Epithelial cell of proximal tubule (primary cell): ENCODE data around the gene CANX. TPM values are rescaled to one million over a fixed set of nuclear protein-coding genes. Genes with fewer than 3 reads are reported as not detected.

ENCODE experiments used
- DNase-seq: peaks from one replicate; pipeline ENCODE4 v3.0.0-alpha.2; 2011; ENCODE audit warnings: low read depth
- H3K4me3 ChIP-seq: 2 replicates; pipeline ENCODE4 v1.5.1; 2011; ENCODE audit warnings: low read depth, mild to moderate bottlenecking, low read length
- total RNA-seq: library from RNA; depleted of rRNA; stranded (reverse); fragments of >200 nt; gene quantifications from 2 replicates; pipeline ENCODE4 v1.2.3, GENCODE V29; 2015
- TF ChIP-seq, protein P1 (sequence below): conservative IDR thresholded peaks from 2 replicates; pipeline ENCODE4 v1.5.1; 2012; ENCODE audit warnings: low read depth, mild to moderate bottlenecking, low read length

CANX gene
- total RNA-seq, 1 donor from 2014 or later = 467 TPM

- H3K4me3 ChIP-seq = no peak overlapping the region
- TF ChIP-seq, protein P1, sequence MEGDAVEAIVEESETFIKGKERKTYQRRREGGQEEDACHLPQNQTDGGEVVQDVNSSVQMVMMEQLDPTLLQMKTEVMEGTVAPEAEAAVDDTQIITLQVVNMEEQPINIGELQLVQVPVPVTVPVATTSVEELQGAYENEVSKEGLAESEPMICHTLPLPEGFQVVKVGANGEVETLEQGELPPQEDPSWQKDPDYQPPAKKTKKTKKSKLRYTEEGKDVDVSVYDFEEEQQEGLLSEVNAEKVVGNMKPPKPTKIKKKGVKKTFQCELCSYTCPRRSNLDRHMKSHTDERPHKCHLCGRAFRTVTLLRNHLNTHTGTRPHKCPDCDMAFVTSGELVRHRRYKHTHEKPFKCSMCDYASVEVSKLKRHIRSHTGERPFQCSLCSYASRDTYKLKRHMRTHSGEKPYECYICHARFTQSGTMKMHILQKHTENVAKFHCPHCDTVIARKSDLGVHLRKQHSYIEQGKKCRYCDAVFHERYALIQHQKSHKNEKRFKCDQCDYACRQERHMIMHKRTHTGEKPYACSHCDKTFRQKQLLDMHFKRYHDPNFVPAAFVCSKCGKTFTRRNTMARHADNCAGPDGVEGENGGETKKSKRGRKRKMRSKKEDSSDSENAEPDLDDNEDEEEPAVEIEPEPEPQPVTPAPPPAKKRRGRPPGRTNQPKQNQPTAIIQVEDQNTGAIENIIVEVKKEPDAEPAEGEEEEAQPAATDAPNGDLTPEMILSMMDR = no peak
- no peak for DNase-seq
Observed at GRCh38 chr5:179780362-179780761, 81.6 kb downstream of the CANX start.

Other genes starting within 250 kb of the CANX start
- gene RUFY1, start 148.4 kb upstream of the CANX start, total RNA-seq = 25.1 and 31.5 TPM in 2 replicates
- gene HNRNPH1, start 75.3 kb upstream of the CANX start, total RNA-seq = 405 and 511 TPM in 2 replicates
- not detected in 2 replicates for gene CBY3, start 17.9 kb upstream of the CANX start, total RNA-seq
- gene MAML1, start 33.9 kb downstream of the CANX start, total RNA-seq = 11.8 and 24.3 TPM in 2 replicates
- 0.94 and 9.1 TPM in 2 replicates for gene LTC4S, start 95.0 kb downstream of the CANX start, total RNA-seq
- gene MGAT4B, start 107.9 kb downstream of the CANX start, total RNA-seq = 232 and 278 TPM in 2 replicates
- gene SQSTM1, start 121.9 kb downstream of the CANX start, total RNA-seq = 233 and 275 TPM in 2 replicates
- gene MRNIP, start 159.8 kb downstream of the CANX start, total RNA-seq = 8.9 and 22.1 TPM in 2 replicates
- gene TBC1D9B, start 208.9 kb downstream of the CANX start, total RNA-seq = 67.5 and 69.0 TPM in 2 replicates